OCI-LY7 (cell line): ENCODE measurements around the gene DHRS3. TPM values are rescaled to one million over a fixed set of nuclear protein-coding genes. Genes with fewer than 3 reads are reported as not detected.

Source experiments
- BruUV-seq: library from RNA; stranded (reverse); fragments of 400-500 nt; replicated peaks from 2 replicates; lab custom pipeline; 2021; lab: Mats Ljungman, UMichigan
- CTCF ChIA-PET: fragments of 300-600 bp; sonication (Branson Sonifier 250); formaldehyde crosslinking; loops from one replicate; lab custom pipeline; 2022; ENCODE audit warnings: antibody characterized with exemption; ENCODE audit not compliant: unreplicated experiment; lab: Charles Lee
- POLR2A ChIA-PET: fragments of 300-600 bp; sonication (Branson Sonifier 250); formaldehyde crosslinking; loops from one replicate; lab custom pipeline; 2022; ENCODE audit warnings: antibody characterized with exemption; lab: Charles Lee
- DNase-seq: peaks from one replicate; pipeline ENCODE4 v3.0.0-alpha.2; 2015; ENCODE audit warnings: low spot score
- H2AFZ ChIP-seq: fragments of 200-600 bp; sonication (generic), shearing (Covaris generic); 2 replicates; pipeline ENCODE4 v1.6.1; 2014; ENCODE audit warnings: mild to moderate bottlenecking, antibody characterized with exemption, low read length, moderate library complexity
- H3K27ac ChIP-seq: fragments of 200-600 bp; sonication (generic); 2 replicates; pipeline ENCODE4 v1.5.1; 2014; ENCODE audit warnings: mixed run types, low read depth, mild to moderate bottlenecking, moderate library complexity, low read length, inconsistent platforms; ENCODE audit not compliant: poor library complexity, severe bottlenecking
- H3K36me3 ChIP-seq: fragments of 200-600 bp; sonication (generic); 2 replicates; pipeline ENCODE4 v1.6.1; 2014; ENCODE audit warnings: mild to moderate bottlenecking, antibody characterized with exemption, low read length, moderate library complexity, mixed read lengths; ENCODE audit not compliant: insufficient read depth
- H3K4me1 ChIP-seq: fragments of 200-600 bp; sonication (generic); 2 replicates; pipeline ENCODE4 v1.5.1; 2014; ENCODE audit warnings: mild to moderate bottlenecking, low read length; ENCODE audit not compliant: insufficient read depth, poor library complexity, severe bottlenecking
- H3K4me2 ChIP-seq: fragments of 200-600 bp; sonication (generic); 2 replicates; pipeline ENCODE4 v1.6.1; 2014; ENCODE audit warnings: mild to moderate bottlenecking, low read length
- H3K4me3 ChIP-seq: fragments of 200-600 bp; sonication (generic); 2 replicates; pipeline ENCODE4 v1.5.1; 2014; ENCODE audit warnings: mild to moderate bottlenecking, low read depth, low read length; ENCODE audit not compliant: poor library complexity, severe bottlenecking
- H3K79me2 ChIP-seq: fragments of 200-600 bp; sonication (generic); 2 replicates; pipeline ENCODE4 v1.6.1; 2016; ENCODE audit warnings: low read depth, mild to moderate bottlenecking, low read length, moderate library complexity, mixed read lengths; ENCODE audit not compliant: insufficient read depth
- H3K9me2 ChIP-seq: fragments of 200-600 bp; sonication (generic); 2 replicates; pipeline ENCODE4 v1.6.1; 2016; ENCODE audit warnings: mild to moderate bottlenecking, low read length, mixed read lengths; ENCODE audit not compliant: insufficient read depth
- H3K9me3 ChIP-seq: fragments of 200-600 bp; sonication (generic); 2 replicates; pipeline ENCODE4 v1.6.1; 2014; ENCODE audit warnings: mild to moderate bottlenecking, mixed run types, low read length, mixed read lengths
- H4K20me1 ChIP-seq: fragments of 200-600 bp; sonication (generic); 2 replicates; pipeline ENCODE4 v1.6.1; 2014; ENCODE audit warnings: mild to moderate bottlenecking, antibody characterized with exemption, low read length, moderate library complexity, mixed read lengths; ENCODE audit not compliant: insufficient read depth
- CTCF ChIP-seq: fragments of 200-600 bp; sonication (generic); conservative IDR thresholded peaks from 2 replicates; pipeline ENCODE4 v1.5.1; 2014; ENCODE audit warnings: mild to moderate bottlenecking, antibody characterized with exemption, low read length, moderate library complexity, mixed read lengths
- EZH2phosphoT487 ChIP-seq: fragments of 200-600 bp; sonication (generic); IDR thresholded peaks from 2 replicates; pipeline ENCODE4 v1.6.1; 2018; ENCODE audit warnings: low read depth, borderline replicate concordance, mild to moderate bottlenecking, mixed run types, antibody characterized with exemption, low read length, moderate library complexity, mixed read lengths
- intact Hi-C: fragments of 100-400 bp; cut with micrococcal nuclease; formaldehyde crosslinking; loops from one replicate; pipeline ENCODE4 v1.10.0; 2022; ENCODE audit not compliant: unreplicated experiment
- total RNA-seq, 2 experiments: library from RNA; depleted of rRNA in 1 of 2; stranded (reverse); fragments of >200 nt in 1 of 2; shearing (Covaris generic) in 1 of 2; gene quantifications; 2 replicates each; pipeline ENCODE4 v1.2.3, GENCODE V29; 2014 to 2022

The DHRS3 gene
- total RNA-seq, 2 experiments from 2014 or later: not detected

GRCh38 chr1:12634156-12634555 lies 16.1 kb upstream of the DHRS3 start:
- ChIA-PET CTCF (no interaction called here), POLR2A (no interaction called here)
- H3K36me3 ChIP-seq: no peaks in the 10 kb centered on the region
- H3K4me1 ChIP-seq: no peaks in the 10 kb centered on the region
- no peaks in the 10 kb centered on the region for H4K20me1 ChIP-seq
- BruUV-seq: no TSS peak
- DNase-seq: no peak
- no peak for TF ChIP-seq EZH2phosphoT487
- TF ChIP-seq CTCF: no peak
- H3K79me2 ChIP-seq: no peaks in the 10 kb centered on the region
- no peak overlapping the region for H3K4me3 ChIP-seq
- H3K4me2 ChIP-seq: no peak overlapping the region
- no peak overlapping the region for H3K27ac ChIP-seq
- intact Hi-C loops: no loop called here
- no peak overlapping the region for H2AFZ ChIP-seq
- no peaks in the 10 kb centered on the region for H3K9me2 ChIP-seq
- H3K9me3 ChIP-seq: 0 out of 2 replicates have a peak, but pooled peaks cover under 1% of the 10 kb centered on the region

- DNase-seq: no peak
- Histone ChIP-seq H3K9me3 (no peaks in the 10 kb centered on the region), H3K4me1 (no peaks in the 10 kb centered on the region), H3K36me3 (no peaks in the 10 kb centered on the region), H3K4me2 (no peak overlapping the region), H4K20me1 (no peaks in the 10 kb centered on the region), H3K27ac (no peak overlapping the region), H2AFZ (no peak overlapping the region), H3K9me2 (no peaks in the 10 kb centered on the region), H3K4me3 (no peak overlapping the region), H3K79me2 (no peaks in the 10 kb centered on the region)
- ChIA-PET CTCF (no interaction called here), POLR2A (interaction anchor here (0.6 kb wide), 2 partner anchors 14 to 33 kb away, joined by 4 read pairs; partner anchors contain the start of gene DHRS3)
- TF ChIP-seq EZH2phosphoT487 (no peak), CTCF (no peak)
- no TSS peak for BruUV-seq
- intact Hi-C loops: no loop called here
These were observed 13.6 kb upstream of the DHRS3 start for GRCh38 chr1:12631571-12631970.

- POLR2A ChIA-PET: interaction anchor here (0.6 kb wide), 2 partner anchors 13 to 33 kb away, joined by 4 read pairs; partner anchors contain the start of gene DHRS3
- CTCF ChIA-PET: no interaction called here
These were observed 13.0 kb upstream of the DHRS3 start for GRCh38 chr1:12630946-12631530.

More at GRCh38 chr1:12630946-12631530, 13.0 kb upstream of the DHRS3 start:
- no peaks in the 10 kb centered on the region for H3K4me1 ChIP-seq
- no peak overlapping the region for H3K4me2 ChIP-seq
- H4K20me1 ChIP-seq: no peaks in the 10 kb centered on the region
- intact Hi-C loops: no loop called here
- H2AFZ ChIP-seq: no peak overlapping the region
- no peak overlapping the region for H3K27ac ChIP-seq
- no peak for DNase-seq
- H3K9me2 ChIP-seq: no peaks in the 10 kb centered on the region
- H3K79me2 ChIP-seq: no peaks in the 10 kb centered on the region
- H3K4me3 ChIP-seq: no peak overlapping the region
- H3K9me3 ChIP-seq: no peaks in the 10 kb centered on the region
- no TSS peak for BruUV-seq
- no peaks in the 10 kb centered on the region for H3K36me3 ChIP-seq
- no peak for TF ChIP-seq CTCF
- TF ChIP-seq EZH2phosphoT487: no peak
